HepG2 (cell line): ENCODE data around the gene UTS2R. TPM values are rescaled to one million over a fixed set of nuclear protein-coding genes. Genes with fewer than 3 reads are reported as not detected.
A peak's percentile ranks its signal among the peaks of the same experiment; 100 is the strongest.

ENCODE experiments used
- CBX2 ChIP-seq, 2 experiments: fragments of 200-600 bp in 1 of 2; sonication (generic); formaldehyde crosslinking in 1 of 2; IDR thresholded peaks; 2 replicates each; pipeline versions ENCODE4 v1.7.0 to v1.8.1; 2018 to 2022; ENCODE audit warnings: low read depth in 2 of 2, low read length in 1 of 2, mild to moderate bottlenecking in 1 of 2, missing genetic modification reagents in 1 of 2
- CENPT ChIP-seq: sonication (generic); formaldehyde crosslinking; IDR thresholded peaks from 2 replicates; pipeline ENCODE4 v1.8.0; 2022; ENCODE audit warnings: low read depth, mild to moderate bottlenecking, moderate library complexity, missing genetic modification reagents
- HBP1 ChIP-seq: IDR thresholded peaks from 2 replicates; pipeline ENCODE4 v1.6.1; 2016; ENCODE audit warnings: low read depth, control low read depth
- NR1H2 ChIP-seq: sonication (generic); formaldehyde crosslinking; IDR thresholded peaks from 2 replicates; pipeline ENCODE4 v1.8.1; 2022; ENCODE audit warnings: low read depth, missing genetic modification reagents, borderline replicate concordance
- PLRG1 ChIP-seq: fragments of 450-650 bp; conservative IDR thresholded peaks from 2 replicates; pipeline ENCODE4 v1.6.1; 2016
- POLR2A ChIP-seq, 2 experiments: IDR thresholded peaks; 2 replicates each; pipeline ENCODE4 v1.6.1; 2011; ENCODE audit warnings: low read depth in 2 of 2, low read length in 2 of 2, mild to moderate bottlenecking in 1 of 2, moderate library complexity in 1 of 2; ENCODE audit not compliant: insufficient read depth in 1 of 2
- REL ChIP-seq: sonication (generic); formaldehyde crosslinking; conservative IDR thresholded peaks from 2 replicates; pipeline ENCODE4 v1.8.0; 2022; ENCODE audit warnings: mild to moderate bottlenecking, missing genetic modification reagents, moderate library complexity
- RFX1 ChIP-seq: fragments of 450-650 bp; IDR thresholded peaks from 2 replicates; pipeline ENCODE4 v1.6.1; 2017
- RFXANK ChIP-seq: IDR thresholded peaks from 2 replicates; pipeline ENCODE4 v1.6.1; 2016
- SNAPC2 ChIP-seq: sonication (generic); formaldehyde crosslinking; IDR thresholded peaks from 2 replicates; pipeline ENCODE4 v1.8.1; 2022; ENCODE audit warnings: mild to moderate bottlenecking, missing genetic modification reagents
- SOX6 ChIP-seq, 2 experiments: fragments of 450-650 bp in 1 of 2; sonication (generic) in 1 of 2; formaldehyde crosslinking in 1 of 2; IDR thresholded peaks; 2 replicates each; pipeline versions ENCODE4 v1.4.0 to v1.6.1; 2017 to 2020; ENCODE audit warnings: antibody characterized with exemption in 1 of 2, mild to moderate bottlenecking in 1 of 2, missing genetic modification reagents in 1 of 2
- SP140L ChIP-seq: sonication (generic); formaldehyde crosslinking; IDR thresholded peaks from 2 replicates; pipeline ENCODE4 v1.4.0; 2020; ENCODE audit warnings: missing genetic modification reagents, borderline replicate concordance
- SRSF4 ChIP-seq: fragments of 200-400 bp; formaldehyde crosslinking; IDR thresholded peaks from one replicate; pipeline ENCODE4 v1.6.1; 2018; ENCODE audit warnings: mild to moderate bottlenecking, low read depth, low read length, moderate library complexity; ENCODE audit not compliant: poor library complexity, severe bottlenecking
- THYN1 ChIP-seq: sonication (generic); formaldehyde crosslinking; IDR thresholded peaks from 2 replicates; pipeline ENCODE4 v1.8.1; 2023; ENCODE audit warnings: low read depth, mild to moderate bottlenecking, moderate library complexity, missing genetic modification reagents, borderline replicate concordance
- TOE1 ChIP-seq: sonication (generic); formaldehyde crosslinking; IDR thresholded peaks from 2 replicates; pipeline ENCODE4 v1.4.0; 2020; ENCODE audit warnings: mild to moderate bottlenecking, missing genetic modification reagents
- TP53 ChIP-seq: sonication (generic); formaldehyde crosslinking; conservative IDR thresholded peaks from 2 replicates; pipeline ENCODE4 v1.4.0; 2020; ENCODE audit warnings: missing genetic modification reagents
- ZBTB7B ChIP-seq: sonication (generic); formaldehyde crosslinking; IDR thresholded peaks from 2 replicates; pipeline ENCODE4 v1.4.0; 2020; ENCODE audit warnings: missing genetic modification reagents
- ZNF138 ChIP-seq: sonication (generic); formaldehyde crosslinking; IDR thresholded peaks from 2 replicates; pipeline ENCODE4 v1.5.0; 2020; ENCODE audit warnings: mild to moderate bottlenecking, low read depth, missing genetic modification reagents
- ZNF232 ChIP-seq: sonication (generic); formaldehyde crosslinking; IDR thresholded peaks from 2 replicates; pipeline ENCODE4 v1.4.0; 2020; ENCODE audit warnings: missing genetic modification reagents, borderline replicate concordance
- ZNF280B ChIP-seq: sonication (generic); formaldehyde crosslinking; IDR thresholded peaks from 2 replicates; pipeline ENCODE4 v1.5.0; 2020; ENCODE audit warnings: missing genetic modification reagents, mild to moderate bottlenecking, borderline replicate concordance
- ZNF530 ChIP-seq: sonication (generic); formaldehyde crosslinking; IDR thresholded peaks from 2 replicates; pipeline ENCODE4 v1.5.0; 2020; ENCODE audit warnings: low read depth, mild to moderate bottlenecking, missing genetic modification reagents
- ZNF549 ChIP-seq: sonication (generic); formaldehyde crosslinking; IDR thresholded peaks from 2 replicates; pipeline ENCODE4 v1.5.0; 2020; ENCODE audit warnings: missing genetic modification reagents
- polyA plus RNA-seq, 8 experiments: library from polyadenylated mRNA; depleted of rRNA in 3 of 8; stranded (reverse) in 7 of 8; unstranded in 1 of 8; fragments of >200 nt; fragmentation: Illumina TruSeq in 4 of 8; extraction: Trizol in 4 of 8; gene quantifications; 2 replicates each; pipeline versions ENCODE4 v1.2.1 to v1.2.3, GENCODE V29; 2011 to 2016; ENCODE audit warnings: low read depth in 4 of 8, missing spikeins in 1 of 8, mixed read lengths in 1 of 8; ENCODE audit not compliant: insufficient read depth in 1 of 8
- total RNA-seq, 5 experiments: library from RNA; depleted of rRNA; stranded (reverse); fragments of >200 nt; fragmentation: Illumina TruSeq; extraction: Trizol; gene quantifications; 2 replicates each; pipeline ENCODE4 v1.2.3, GENCODE V29; 2016; ENCODE audit warnings: low read depth in 1 of 5
- TF ChIP-seq, protein P1 (sequence below): sonication (generic); formaldehyde crosslinking; IDR thresholded peaks from 2 replicates; pipeline ENCODE4 v1.4.0; 2020; ENCODE audit warnings: missing genetic modification reagents

The UTS2R gene
- total and polyA plus RNA-seq, 2 of the 13 experiments (the other 11 are each of a cell fraction or from before 2014, with no cell fraction given) = 0.13 to 0.15 TPM

GRCh38 chr17:82325286-82326180 lies 46.0 kb upstream of the UTS2R start (continued):
- TF ChIP-seq, protein P1, sequence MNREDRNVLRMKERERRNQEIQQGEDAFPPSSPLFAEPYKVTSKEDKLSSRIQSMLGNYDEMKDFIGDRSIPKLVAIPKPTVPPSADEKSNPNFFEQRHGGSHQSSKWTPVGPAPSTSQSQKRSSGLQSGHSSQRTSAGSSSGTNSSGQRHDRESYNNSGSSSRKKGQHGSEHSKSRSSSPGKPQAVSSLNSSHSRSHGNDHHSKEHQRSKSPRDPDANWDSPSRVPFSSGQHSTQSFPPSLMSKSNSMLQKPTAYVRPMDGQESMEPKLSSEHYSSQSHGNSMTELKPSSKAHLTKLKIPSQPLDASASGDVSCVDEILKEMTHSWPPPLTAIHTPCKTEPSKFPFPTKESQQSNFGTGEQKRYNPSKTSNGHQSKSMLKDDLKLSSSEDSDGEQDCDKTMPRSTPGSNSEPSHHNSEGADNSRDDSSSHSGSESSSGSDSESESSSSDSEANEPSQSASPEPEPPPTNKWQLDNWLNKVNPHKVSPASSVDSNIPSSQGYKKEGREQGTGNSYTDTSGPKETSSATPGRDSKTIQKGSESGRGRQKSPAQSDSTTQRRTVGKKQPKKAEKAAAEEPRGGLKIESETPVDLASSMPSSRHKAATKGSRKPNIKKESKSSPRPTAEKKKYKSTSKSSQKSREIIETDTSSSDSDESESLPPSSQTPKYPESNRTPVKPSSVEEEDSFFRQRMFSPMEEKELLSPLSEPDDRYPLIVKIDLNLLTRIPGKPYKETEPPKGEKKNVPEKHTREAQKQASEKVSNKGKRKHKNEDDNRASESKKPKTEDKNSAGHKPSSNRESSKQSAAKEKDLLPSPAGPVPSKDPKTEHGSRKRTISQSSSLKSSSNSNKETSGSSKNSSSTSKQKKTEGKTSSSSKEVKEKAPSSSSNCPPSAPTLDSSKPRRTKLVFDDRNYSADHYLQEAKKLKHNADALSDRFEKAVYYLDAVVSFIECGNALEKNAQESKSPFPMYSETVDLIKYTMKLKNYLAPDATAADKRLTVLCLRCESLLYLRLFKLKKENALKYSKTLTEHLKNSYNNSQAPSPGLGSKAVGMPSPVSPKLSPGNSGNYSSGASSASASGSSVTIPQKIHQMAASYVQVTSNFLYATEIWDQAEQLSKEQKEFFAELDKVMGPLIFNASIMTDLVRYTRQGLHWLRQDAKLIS (CRISPR knock-in tag) = no peak
- TF ChIP-seq CBX2 (IDR thresholded peaks at IDR 0.05; ENCODE audit: low read depth, low read length) (no peak), CBX2 (CRISPR knock-in tag; IDR thresholded peaks at IDR 0.05; ENCODE audit: low read depth) (no peak), SP140L (CRISPR knock-in tag) (no peak), CENPT (CRISPR knock-in tag) (no peak; the same call in 1 of the 2 replicates), PLRG1 (no peak), SNAPC2 (CRISPR knock-in tag) (no peak), RFXANK (CRISPR knock-in tag) (no peak), REL (CRISPR knock-in tag) (no peak), HBP1 (no peak), TOE1 (no peak), SOX6 (IDR thresholded peaks at IDR 0.05) (no peak), SOX6 (CRISPR knock-in tag; IDR thresholded peaks at IDR 0.05) (peak; percentile 87), THYN1 (CRISPR knock-in tag) (no peak), RFX1 (no peak), ZNF232 (CRISPR knock-in tag) (peak; percentile 82; the same call in 1 of the 2 replicates), ZNF530 (CRISPR knock-in tag) (no peak), POLR2A (IDR thresholded peaks at IDR 0.05; ENCODE audit: insufficient read depth in 1 of 2, low read depth in 2 of 2, low read length in 2 of 2) (peak in 1 of 2 experiments; percentile 64; a peak in 1 of 4 replicates), ZNF280B (CRISPR knock-in tag) (peak; percentile 87), TP53 (no peak), NR1H2 (CRISPR knock-in tag) (no peak; the same call in 1 of the 2 replicates), SRSF4 (no peak), ZBTB7B (CRISPR knock-in tag) (peak; percentile 93), ZNF138 (CRISPR knock-in tag) (0 out of 2 replicates have a peak, but pooled peaks have one; percentile 16), ZNF549 (no peak)
